Mesothelial cell of epicardium (in vitro differentiated cells): Measurements from ENCODE around the gene PCTP. TPM values are rescaled to one million over a fixed set of nuclear protein-coding genes. Genes with fewer than 3 reads are reported as not detected.
A peak's percentile ranks its signal among the peaks of the same experiment; 100 is the strongest.

Experiments
- DNase-seq, 2 experiments: peaks; one replicate each; pipeline ENCODE4 v3.0.0; 2021; ENCODE audit warnings: low spot score in 2 of 2; ENCODE audit not compliant: unreplicated experiment in 2 of 2
- H3K27ac Mint-ChIP-seq: 2 replicates; pipeline ENCODE4 v1.8.0; 2021; ENCODE audit warnings: mixed read lengths
- H3K27me3 Mint-ChIP-seq: 2 replicates; pipeline ENCODE4 v1.8.0; 2021; ENCODE audit warnings: low read depth, mixed read lengths
- H3K36me3 Mint-ChIP-seq: 2 replicates; pipeline ENCODE4 v1.8.0; 2021; ENCODE audit warnings: mixed read lengths
- H3K4me1 Mint-ChIP-seq: 2 replicates; pipeline ENCODE4 v1.8.0; 2021; ENCODE audit warnings: mixed read lengths
- H3K4me3 Mint-ChIP-seq: 2 replicates; pipeline ENCODE4 v1.8.0; 2021; ENCODE audit warnings: mild to moderate bottlenecking, moderate library complexity, mixed read lengths
- H3K9me3 Mint-ChIP-seq: 2 replicates; pipeline ENCODE4 v1.8.0; 2021; ENCODE audit warnings: mixed read lengths
- total RNA-seq: library from RNA; stranded (reverse); gene quantifications from 3 replicates; pipeline ENCODE4 v1.2.1, GENCODE V29; 2021
- TF ChIP-seq, protein P1 (sequence below): fragments of 200-600 bp; sonication (generic); IDR thresholded peaks from one replicate; pipeline ENCODE4 v1.5.0; 2021; ENCODE audit warnings: antibody characterized with exemption; ENCODE audit not compliant: unreplicated experiment

PCTP gene
- total RNA-seq, 1 donor from 2014 or later = 13.3 TPM

DNA sequence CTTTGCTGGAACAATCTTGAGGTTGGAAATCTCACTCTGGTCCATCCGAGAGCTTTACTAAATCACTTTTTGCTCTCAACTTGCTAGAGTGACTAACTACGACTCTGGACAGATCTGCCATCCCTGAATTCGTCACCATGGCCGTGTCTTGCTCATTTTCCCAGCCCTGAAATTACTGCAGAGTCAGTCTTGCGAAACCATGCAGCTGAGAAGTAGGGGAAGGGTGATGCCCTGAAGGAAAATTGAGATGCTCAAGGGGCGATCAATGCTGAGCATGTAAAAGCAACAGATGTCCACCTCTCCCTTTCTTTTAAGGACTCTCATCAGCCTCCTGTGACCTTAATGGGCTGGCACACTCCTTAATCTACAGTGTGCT lies 18.8 kb downstream of the PCTP start:
- Mint-ChIP-seq H3K27ac (no peak overlapping the region), H3K4me1 (peaks cover 3% of the 10 kb centered on the region), H3K36me3 (peaks cover 33% of the 10 kb centered on the region), H3K4me3 (no peak overlapping the region), H3K9me3 (no peaks in the 10 kb centered on the region), H3K27me3 (no peaks in the 10 kb centered on the region)
- no peak for DNase-seq
- TF ChIP-seq, protein P1, sequence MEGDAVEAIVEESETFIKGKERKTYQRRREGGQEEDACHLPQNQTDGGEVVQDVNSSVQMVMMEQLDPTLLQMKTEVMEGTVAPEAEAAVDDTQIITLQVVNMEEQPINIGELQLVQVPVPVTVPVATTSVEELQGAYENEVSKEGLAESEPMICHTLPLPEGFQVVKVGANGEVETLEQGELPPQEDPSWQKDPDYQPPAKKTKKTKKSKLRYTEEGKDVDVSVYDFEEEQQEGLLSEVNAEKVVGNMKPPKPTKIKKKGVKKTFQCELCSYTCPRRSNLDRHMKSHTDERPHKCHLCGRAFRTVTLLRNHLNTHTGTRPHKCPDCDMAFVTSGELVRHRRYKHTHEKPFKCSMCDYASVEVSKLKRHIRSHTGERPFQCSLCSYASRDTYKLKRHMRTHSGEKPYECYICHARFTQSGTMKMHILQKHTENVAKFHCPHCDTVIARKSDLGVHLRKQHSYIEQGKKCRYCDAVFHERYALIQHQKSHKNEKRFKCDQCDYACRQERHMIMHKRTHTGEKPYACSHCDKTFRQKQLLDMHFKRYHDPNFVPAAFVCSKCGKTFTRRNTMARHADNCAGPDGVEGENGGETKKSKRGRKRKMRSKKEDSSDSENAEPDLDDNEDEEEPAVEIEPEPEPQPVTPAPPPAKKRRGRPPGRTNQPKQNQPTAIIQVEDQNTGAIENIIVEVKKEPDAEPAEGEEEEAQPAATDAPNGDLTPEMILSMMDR = no peak

- H3K4me3 Mint-ChIP-seq = no peak overlapping the region
- peaks cover 35% of the 10 kb centered on the region for H3K36me3 Mint-ChIP-seq
- DNase-seq = no peak
- TF ChIP-seq, protein P1 = peak; percentile 65
- H3K4me1 Mint-ChIP-seq = peaks cover 6% of the 10 kb centered on the region
- no peaks in the 10 kb centered on the region for H3K9me3 Mint-ChIP-seq
- no peak overlapping the region for H3K27ac Mint-ChIP-seq
- H3K27me3 Mint-ChIP-seq = no peaks in the 10 kb centered on the region
Measured at GRCh38 chr17:55770196-55770870, 19.5 kb downstream of the PCTP start.

DNA sequence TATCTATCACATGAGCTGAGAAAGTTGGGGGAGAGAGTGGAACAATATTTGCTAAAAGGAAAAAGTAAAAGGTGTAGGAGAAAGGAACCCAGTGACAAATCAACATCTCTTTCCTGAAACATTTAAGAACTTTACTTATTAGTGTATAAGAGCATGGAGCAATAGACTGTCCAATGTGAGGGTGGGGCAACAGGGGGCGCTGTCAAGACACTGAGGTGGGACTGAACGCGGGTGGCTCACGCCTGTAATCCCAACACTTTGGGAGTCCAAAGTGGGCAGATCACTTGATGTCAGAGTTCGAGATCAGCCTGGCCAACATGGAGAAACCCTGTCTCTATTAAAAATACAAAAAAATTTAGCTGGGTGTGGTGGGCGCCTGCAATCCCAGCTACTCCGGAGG lies 21.2 kb downstream of the PCTP start:
- peaks cover 42% of the 10 kb centered on the region for H3K36me3 Mint-ChIP-seq
- H3K9me3 Mint-ChIP-seq = no peaks in the 10 kb centered on the region
- peaks cover 6% of the 10 kb centered on the region for H3K4me1 Mint-ChIP-seq
- H3K27ac Mint-ChIP-seq = no peak overlapping the region
- no peak overlapping the region for H3K4me3 Mint-ChIP-seq
- H3K27me3 Mint-ChIP-seq = no peaks in the 10 kb centered on the region
- DNase-seq = no peak
- TF ChIP-seq, protein P1 = no peak

DNA sequence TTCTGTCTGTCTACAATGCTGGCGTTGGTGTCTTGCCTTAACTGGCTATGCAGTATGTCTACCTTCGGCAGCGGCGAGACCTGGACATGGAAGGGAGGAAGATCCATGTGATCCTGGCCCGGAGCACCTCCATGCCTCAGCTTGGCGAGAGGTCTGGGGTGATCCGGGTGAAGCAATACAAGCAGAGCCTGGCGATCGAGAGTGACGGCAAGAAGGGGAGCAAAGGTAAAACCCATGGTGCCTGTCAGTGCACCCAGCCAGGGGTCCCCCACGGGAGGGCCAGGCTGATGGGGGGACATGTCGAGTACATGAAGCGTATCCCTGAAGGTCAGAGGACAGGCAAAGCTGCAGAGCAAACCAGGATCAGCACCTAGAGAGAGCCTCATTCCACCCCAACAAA lies 22.8 kb downstream of the PCTP start:
- Mint-ChIP-seq H3K36me3 (peaks cover 43% of the 10 kb centered on the region), H3K27ac (no peak overlapping the region), H3K4me3 (no peak overlapping the region), H3K4me1 (peaks cover 9% of the 10 kb centered on the region), H3K9me3 (no peaks in the 10 kb centered on the region), H3K27me3 (no peaks in the 10 kb centered on the region)
- no peak for DNase-seq
- TF ChIP-seq, protein P1 = no peak

DNA sequence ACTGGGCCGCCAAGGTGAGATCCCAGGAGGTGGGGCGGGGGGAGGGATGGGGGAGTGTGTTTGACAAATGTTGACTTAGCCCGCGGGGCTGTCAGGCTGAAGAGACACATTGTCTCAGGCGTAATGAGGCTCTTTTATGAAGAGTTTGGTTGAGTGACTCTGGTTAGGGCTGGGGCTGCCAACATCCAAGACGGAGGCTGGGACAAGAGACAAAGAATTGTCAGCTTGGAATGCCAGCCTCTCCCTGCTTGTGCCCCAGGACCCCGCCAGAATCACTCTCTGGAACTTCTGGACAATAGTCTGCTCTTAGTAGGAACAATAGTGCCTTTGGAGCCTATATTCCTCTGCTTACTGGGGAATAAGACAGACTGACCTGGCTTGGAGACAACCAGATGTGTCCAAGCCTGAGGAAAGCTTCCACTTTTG lies 24.0 kb downstream of the PCTP start:
- Mint-ChIP-seq H3K36me3 (peaks cover 37% of the 10 kb centered on the region), H3K9me3 (no peaks in the 10 kb centered on the region), H3K4me1 (peaks cover 9% of the 10 kb centered on the region), H3K27ac (no peak overlapping the region), H3K4me3 (no peak overlapping the region), H3K27me3 (no peaks in the 10 kb centered on the region)
- TF ChIP-seq, protein P1 = no peak
- DNase-seq = no peak
